Effector CD4-positive, alpha-beta T cell (primary cell): ENCODE measurements around the gene RFC1.
"Not testable (repeated sequence)": the region's sequence is repeated elsewhere in the genome, so short reads cannot be mapped to it uniquely, and the experiment has no call there.

ENCODE experiments used
- DNase-seq: peaks from one replicate; pipeline ENCODE4 v3.0.0-alpha.2; 2020

RFC1 gene

GRCh38 chr4:39305912-39306677, 60.1 kb downstream of the RFC1 start:
- DNase-seq: no peak

- DNase-seq: no peak
These were observed 61.5 kb downstream of the RFC1 start for GRCh38 chr4:39304651-39305050.

GRCh38 chr4:39303871-39304270, 62.3 kb downstream of the RFC1 start:
- DNase-seq: no peak

- DNase-seq: no peak
These were observed 63.3 kb downstream of the RFC1 start for GRCh38 chr4:39302901-39303300.

GRCh38 chr4:39295784-39296183, 70.4 kb downstream of the RFC1 start:
- DNase-seq: no peak

GRCh38 chr4:39292433-39292832, 73.7 kb downstream of the RFC1 start:
- DNase-seq: not testable (repeated sequence)

GRCh38 chr4:39291686-39292085, 74.5 kb downstream of the RFC1 start:
- DNase-seq: no peak

GRCh38 chr4:39287223-39287622, 78.9 kb downstream of the RFC1 start:
- DNase-seq: no peak

GRCh38 chr4:39286263-39286662, 79.9 kb downstream of the RFC1 start:
- DNase-seq: no peak

GRCh38 chr4:39285853-39286252, 80.3 kb downstream of the RFC1 start:
- DNase-seq: no peak

- DNase-seq: no peak
These were observed 80.9 kb downstream of the RFC1 start for GRCh38 chr4:39285111-39285795.

GRCh38 chr4:39280770-39281169, 85.4 kb downstream of the RFC1 start:
- DNase-seq: no peak

GRCh38 chr4:39279416-39279815, 86.7 kb downstream of the RFC1 start:
- DNase-seq: no peak

- DNase-seq: no peak
These were observed 87.7 kb downstream of the RFC1 start for GRCh38 chr4:39278476-39278875.

- not testable (repeated sequence) for DNase-seq
These were observed 88.5 kb downstream of the RFC1 start for GRCh38 chr4:39277661-39278060.

GRCh38 chr4:39274503-39274902, 91.7 kb downstream of the RFC1 start:
- no peak for DNase-seq

- DNase-seq: no peak
These were observed 102.3 kb downstream of the RFC1 start for GRCh38 chr4:39263895-39264294.

GRCh38 chr4:39259571-39260330, 106.4 kb downstream of the RFC1 start:
- no peak for DNase-seq

GRCh38 chr4:39256436-39256835, 109.7 kb downstream of the RFC1 start:
- DNase-seq: no peak

GRCh38 chr4:39255871-39256270, 110.3 kb downstream of the RFC1 start:
- DNase-seq: no peak

GRCh38 chr4:39255266-39255665, 110.9 kb downstream of the RFC1 start:
- DNase-seq: no peak

GRCh38 chr4:39243462-39243861, 122.7 kb downstream of the RFC1 start:
- DNase-seq: no peak
